Sigmoid colon (tissue), 7 donors: Measurements from ENCODE around the gene AHR. TPM values are rescaled to one million over a fixed set of nuclear protein-coding genes. Genes with fewer than 3 reads are reported as not detected.

Experiments
- DNase-seq: peaks from one replicate; pipeline ENCODE4 v3.0.0-alpha.2; 2019
- H3K27ac ChIP-seq, 4 donors: fragments of 200-600 bp; sonication (generic); one replicate each; pipeline ENCODE4 v1.5.1; 2016 to 2019; ENCODE audit warnings: mild to moderate bottlenecking in 1 of 4
- H3K27me3 ChIP-seq, 3 donors: fragments of 200-600 bp; sonication (generic); one replicate each; pipeline ENCODE4 v1.5.1; 2019; ENCODE audit warnings: mild to moderate bottlenecking in 1 of 3
- H3K36me3 ChIP-seq, 4 donors: fragments of 200-600 bp; sonication (generic); one replicate each; pipeline ENCODE4 v1.5.1; 2016 to 2019
- H3K4me1 ChIP-seq, 4 donors: fragments of 200-600 bp; sonication (generic); one replicate each; pipeline ENCODE4 v1.5.1; 2017 to 2019
- H3K4me3 ChIP-seq, 4 donors: fragments of 200-600 bp; sonication (generic); one replicate each; pipeline ENCODE4 v1.5.1; 2017 to 2019; ENCODE audit warnings: mild to moderate bottlenecking in 2 of 4, moderate library complexity in 1 of 4
- H3K9me3 ChIP-seq, 4 donors: fragments of 200-600 bp in 3 of 4; sonication (generic) in 3 of 4; one replicate each; pipeline versions ENCODE4 v1.5.1 to v1.6.1; 2013 to 2019
- CTCF ChIP-seq, 4 experiments: fragments of 450-650 bp in 3 of 4; fragments of 200-600 bp in 1 of 4; IDR thresholded peaks; one replicate each; pipeline ENCODE4 v1.5.1; 2016 to 2019; ENCODE audit warnings: antibody characterized with exemption in 4 of 4, mild to moderate bottlenecking in 3 of 4, moderate library complexity in 2 of 4
- EP300 ChIP-seq, 4 donors: sonication (generic); formaldehyde crosslinking; IDR thresholded peaks; one replicate each; pipeline ENCODE4 v1.6.1; 2017; ENCODE audit warnings: antibody characterized with exemption in 4 of 4
- POLR2A ChIP-seq, 2 donors: fragments of 450-650 bp; IDR thresholded peaks; one replicate each; pipeline ENCODE4 v1.6.1; 2016; ENCODE audit warnings: antibody characterized with exemption in 2 of 2, mild to moderate bottlenecking in 2 of 2, moderate library complexity in 2 of 2
- POLR2AphosphoS5 ChIP-seq, 4 donors: sonication (generic); formaldehyde crosslinking; IDR thresholded peaks; one replicate each; pipeline ENCODE4 v1.6.1; 2017; ENCODE audit warnings: antibody characterized with exemption in 4 of 4
- WGBS, 2 donors: extraction: QIAGEN DNeasy Blood & Tissue Kit; methylation state at CpG; one replicate each; pipeline ENCODE4 v1.1.7; 2013; 5-methylcytosine and 5-hydroxymethylcytosine counted together
- intact Hi-C: fragments of 100-400 bp; cut with DNase I; formaldehyde crosslinking; loops from one replicate; pipeline ENCODE4 v1.15.1; 2023
- polyA plus RNA-seq, 3 donors: library from polyadenylated mRNA; stranded (reverse); fragments of 200-250 nt; gene quantifications; one replicate each; pipeline ENCODE4 v1.2.3, GENCODE V29; 2013
- total RNA-seq, 4 donors: library from RNA; depleted of rRNA; stranded (reverse); fragments of >200 nt; gene quantifications; one replicate each; pipeline ENCODE4 v1.1.0, GENCODE V29; 2016
- donor health status: healthy with polysubstance abuse.
- donor health status: Bipolar disorder and iron deficiency.
- donor health status: healthy.

AHR gene
- total and polyA plus RNA-seq, 7 donors: 9.0 to 76.0 (median 41.8) TPM

DNA sequence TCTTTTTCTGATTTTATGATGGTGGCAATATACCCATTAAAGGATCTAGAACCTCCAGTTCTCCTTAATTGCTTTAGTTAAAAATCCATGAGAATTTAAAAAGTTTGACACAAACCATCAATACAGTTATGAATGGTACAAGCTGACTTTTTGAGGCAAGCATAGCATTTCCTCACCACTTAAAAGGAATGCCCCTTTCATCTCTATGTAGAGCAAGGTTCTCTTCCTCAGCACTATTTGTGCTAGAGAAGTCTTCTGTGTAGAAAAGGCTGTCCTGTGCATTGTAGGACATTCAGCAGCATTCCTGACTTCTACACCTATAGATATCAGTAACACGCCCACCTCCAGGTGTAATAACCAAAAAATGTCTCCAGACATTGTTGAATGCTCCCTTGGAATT, 67.3 kb downstream of the AHR start:
- no peak for DNase-seq
- no peaks in the 10 kb centered on the region for H3K36me3 ChIP-seq
- intact Hi-C loops: no loop called here
- peaks cover 0 to 23% (median 18%) of the 10 kb centered on the region in 4 donors for H3K4me1 ChIP-seq
- H3K27me3 ChIP-seq: no peaks in the 10 kb centered on the region
- H3K27ac ChIP-seq: no peak overlapping the region
- no peak overlapping the region for H3K4me3 ChIP-seq
- 94 to 96% methylated on average over 1 of the region's 1 CpG for WGBS, 2 donors
- H3K9me3 ChIP-seq: no peaks in the 10 kb centered on the region
- TF ChIP-seq EP300 (IDR thresholded peaks at IDR 0.05): no peak
- no peak for TF ChIP-seq POLR2AphosphoS5 (IDR thresholded peaks at IDR 0.05)
- TF ChIP-seq CTCF (IDR thresholded peaks at IDR 0.05): no peak
- TF ChIP-seq POLR2A (IDR thresholded peaks at IDR 0.05): no peak

DNA sequence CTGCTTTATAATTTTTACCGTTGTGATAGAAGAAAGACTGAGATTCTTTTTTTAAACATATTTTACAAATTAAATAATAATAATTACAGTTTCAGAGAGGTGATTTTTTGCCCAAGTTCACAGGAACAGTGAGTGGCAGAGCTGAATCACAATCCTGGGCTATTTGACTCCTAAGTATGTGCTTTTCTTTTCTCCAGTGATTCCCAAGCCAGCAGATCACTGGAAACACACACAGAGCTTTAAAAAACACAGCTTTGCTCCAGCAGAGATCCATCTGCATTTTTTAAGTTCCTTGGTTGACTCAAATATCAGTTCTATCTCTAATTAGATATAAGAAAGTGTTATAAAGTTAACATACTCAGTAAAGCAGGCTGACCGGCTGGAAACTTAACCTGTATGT, 69.0 kb downstream of the AHR start:
- Histone ChIP-seq H3K27me3 (no peaks in the 10 kb centered on the region), H3K9me3 (no peaks in the 10 kb centered on the region), H3K36me3 (no peaks in the 10 kb centered on the region), H3K4me3 (no peak overlapping the region), H3K4me1 (peaks cover 0 to 40% (median 35%) of the 10 kb centered on the region in 4 donors), H3K27ac (peak overlapping the region in 1 of 4 donors; percentile 29)
- intact Hi-C loops: no loop called here
- DNase-seq: no peak
- no peak for TF ChIP-seq POLR2A (IDR thresholded peaks at IDR 0.05)
- no peak for TF ChIP-seq CTCF (IDR thresholded peaks at IDR 0.05)
- TF ChIP-seq POLR2AphosphoS5 (IDR thresholded peaks at IDR 0.05): no peak
- no peak for TF ChIP-seq EP300 (IDR thresholded peaks at IDR 0.05)
- 89 to 95% methylated on average over 2 of the region's 2 CpGs for WGBS, 2 donors

DNA sequence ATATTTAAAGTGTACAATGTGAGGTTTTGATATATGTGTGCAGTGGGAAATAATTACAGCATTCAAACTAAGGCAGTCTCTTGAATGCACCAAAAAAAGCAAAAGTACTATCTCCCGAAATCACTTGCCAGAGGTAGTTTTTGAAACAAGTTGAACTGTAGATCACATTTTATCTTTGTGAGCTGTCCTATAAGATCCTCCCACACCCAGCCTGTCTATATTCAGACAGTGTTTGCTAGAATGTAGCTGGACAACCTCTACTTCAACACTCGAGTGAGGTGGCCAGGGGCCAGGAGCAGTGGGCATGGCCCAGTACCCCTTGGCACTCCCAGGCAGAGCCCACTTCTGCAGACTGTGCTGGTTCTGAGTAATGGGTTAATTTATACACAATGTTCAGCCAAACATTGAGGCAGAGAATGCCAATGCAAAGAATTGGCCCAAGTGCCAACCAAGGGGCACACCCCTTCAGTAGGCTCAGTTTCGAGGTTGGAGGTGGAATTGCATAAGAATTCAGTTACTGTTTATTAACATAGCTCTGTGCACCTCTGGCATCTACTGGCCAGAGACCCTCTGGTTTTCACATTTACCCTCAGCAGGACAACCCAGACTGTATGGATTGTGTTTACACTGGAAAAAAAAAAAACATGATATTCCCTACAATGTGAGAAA, 70.5 kb downstream of the AHR start:
- WGBS, 2 donors: 90 to 94% methylated on average over 3 of the region's 3 CpGs
- Histone ChIP-seq H3K9me3 (no peaks in the 10 kb centered on the region), H3K27me3 (no peaks in the 10 kb centered on the region), H3K4me3 (no peak overlapping the region), H3K4me1 (peaks cover 0 to 41% (median 36%) of the 10 kb centered on the region in 4 donors), H3K27ac (peak overlapping the region in 3 of 4 donors; percentile 1 to 76 (median 33)), H3K36me3 (no peaks in the 10 kb centered on the region)
- intact Hi-C loops: no loop called here
- TF ChIP-seq POLR2A (IDR thresholded peaks at IDR 0.05): no peak
- no peak for TF ChIP-seq POLR2AphosphoS5 (IDR thresholded peaks at IDR 0.05)
- no peak for TF ChIP-seq CTCF (IDR thresholded peaks at IDR 0.05)
- TF ChIP-seq EP300 (IDR thresholded peaks at IDR 0.05): no peak
- no peak for DNase-seq

DNA sequence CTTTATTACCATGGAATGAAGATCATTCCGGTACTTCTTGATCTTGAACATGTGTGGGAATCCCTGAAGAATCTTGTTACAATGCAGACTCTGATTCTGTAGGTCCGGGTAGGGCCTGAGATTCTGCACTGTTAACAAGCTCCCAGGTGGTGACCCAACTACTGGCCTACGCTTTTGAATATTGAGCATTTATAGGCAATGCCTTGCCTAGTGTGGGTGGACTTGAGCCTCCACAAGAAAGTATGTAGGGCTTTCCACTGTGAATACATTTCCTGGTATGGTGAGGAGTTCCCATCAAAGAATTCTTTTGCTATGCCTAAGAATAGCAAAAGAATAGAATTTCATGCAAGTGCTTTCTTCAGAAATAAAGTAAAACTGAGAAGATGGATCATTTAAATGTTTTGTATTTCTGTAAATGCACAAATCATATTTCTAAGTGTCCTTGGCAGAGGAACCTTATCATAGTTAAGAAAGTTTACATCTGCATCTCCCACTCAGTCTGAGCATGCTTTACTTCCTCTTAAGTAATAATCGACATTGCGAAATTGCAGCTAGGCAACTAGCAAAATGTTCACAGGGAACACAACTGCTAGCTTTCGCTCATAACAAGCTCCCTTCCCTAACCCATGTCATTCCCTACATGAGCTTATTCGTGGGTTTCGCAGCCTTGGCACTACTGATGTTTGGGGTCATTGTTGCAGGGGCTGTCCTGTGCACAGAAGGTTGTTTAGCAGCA, 71.4 kb downstream of the AHR start:
- no peak overlapping the region for H3K4me3 ChIP-seq
- DNase-seq: no peak
- WGBS, 2 donors: 64 to 87% methylated on average over 8 of the region's 8 CpGs
- intact Hi-C loops: no loop called here
- H3K27ac ChIP-seq: peak overlapping the region in 3 of 4 donors; percentile 33 to 76 (median 45)
- H3K9me3 ChIP-seq: no peaks in the 10 kb centered on the region
- H3K4me1 ChIP-seq: peaks cover 0 to 41% (median 36%) of the 10 kb centered on the region in 4 donors
- H3K27me3 ChIP-seq: no peaks in the 10 kb centered on the region
- H3K36me3 ChIP-seq: no peaks in the 10 kb centered on the region
- TF ChIP-seq EP300 (IDR thresholded peaks at IDR 0.05): no peak
- peak in 3 of 4 donors; percentile 20 to 52 (median 28) for TF ChIP-seq POLR2AphosphoS5 (IDR thresholded peaks at IDR 0.05)
- no peak for TF ChIP-seq CTCF (IDR thresholded peaks at IDR 0.05)
